Common myeloid progenitor, CD34-positive (primary cell): ENCODE results near the gene FAM217B. TPM values are rescaled to one million over a fixed set of nuclear protein-coding genes. Genes with fewer than 3 reads are reported as not detected.

Experiments
- CTCF ChIA-PET: fragments of 350-600 bp; sonication (Branson Sonifier 250); formaldehyde crosslinking; loops from one replicate; lab custom pipeline; 2021; ENCODE audit warnings: antibody characterized with exemption; lab: Charles Lee
- POLR2A ChIA-PET: fragments of 350-600 bp; sonication (Branson Sonifier 250); formaldehyde crosslinking; loops from one replicate; lab custom pipeline; 2021; ENCODE audit warnings: antibody characterized with exemption; lab: Charles Lee
- DNase-seq, 3 donors: peaks; one replicate each; pipeline versions ENCODE4 v3.0.0 to v3.0.0-alpha.2; 2013
- H3K27ac ChIP-seq, 2 experiments: 1 replicate in 1 of 2; 2 replicates in 1 of 2; pipeline ENCODE4 v1.7.0; 2013; ENCODE audit warnings: inconsistent platforms in 2 of 2, low read length in 2 of 2, mild to moderate bottlenecking in 2 of 2, low read depth in 1 of 2, moderate library complexity in 1 of 2; ENCODE audit not compliant: severe bottlenecking in 2 of 2, insufficient read depth in 1 of 2, poor library complexity in 1 of 2
- H3K27me3 ChIP-seq, 5 experiments: replicated peaks in 2 of 5; 1 replicate in 3 of 5; 2 replicates in 2 of 5; pipeline versions ENCODE4 v1.6.1 to v1.7.0; 2013; ENCODE audit warnings: low read length in 4 of 5, mild to moderate bottlenecking in 2 of 5, moderate library complexity in 2 of 5, inconsistent platforms in 1 of 5; ENCODE audit not compliant: insufficient read depth in 5 of 5, control insufficient read depth in 4 of 5
- H3K36me3 ChIP-seq, 4 experiments: 1 replicate in 2 of 4; 2 replicates in 2 of 4; pipeline versions ENCODE4 v1.6.1 to v1.7.0; 2013; ENCODE audit warnings: low read length in 3 of 4, control low read depth in 1 of 4, mild to moderate bottlenecking in 1 of 4; ENCODE audit not compliant: control insufficient read depth in 4 of 4, insufficient read depth in 4 of 4
- H3K4me1 ChIP-seq, 4 experiments: 1 replicate in 3 of 4; 2 replicates in 1 of 4; pipeline versions ENCODE4 v1.6.1 to v1.7.1; 2013; ENCODE audit warnings: low read length in 3 of 4, mild to moderate bottlenecking in 3 of 4, control low read depth in 1 of 4, inconsistent platforms in 1 of 4, moderate library complexity in 1 of 4; ENCODE audit not compliant: control insufficient read depth in 4 of 4, insufficient read depth in 4 of 4; ENCODE audit errors: control extremely low read depth in 1 of 4
- H3K4me3 ChIP-seq, 7 experiments: 1 replicate in 4 of 7; 2 replicates in 3 of 7; pipeline versions ENCODE4 v1.5.1 to v1.7.0; 2013; ENCODE audit warnings: mild to moderate bottlenecking in 7 of 7, low read length in 6 of 7, moderate library complexity in 6 of 7, inconsistent platforms in 2 of 7, low read depth in 2 of 7, control low read depth in 1 of 7; ENCODE audit not compliant: insufficient read depth in 4 of 7, control insufficient read depth in 1 of 7; ENCODE audit errors: extremely low read depth in 1 of 7
- H3K9me3 ChIP-seq, 5 experiments: 1 replicate in 4 of 5; 2 replicates in 1 of 5; pipeline versions ENCODE4 v1.6.1 to v1.7.1; 2013; ENCODE audit warnings: low read length in 4 of 5, mild to moderate bottlenecking in 2 of 5, inconsistent platforms in 1 of 5, low read depth in 1 of 5, moderate library complexity in 1 of 5; ENCODE audit not compliant: control insufficient read depth in 4 of 5, insufficient read depth in 2 of 5; ENCODE audit errors: control extremely low read depth in 1 of 5
- WGBS: methylation state at CpG from one replicate; pipeline ENCODE4 v1.1.5; 2013; ENCODE audit not compliant: insufficient coverage; 5-methylcytosine and 5-hydroxymethylcytosine counted together
- polyA plus RNA-seq: library from polyadenylated mRNA; unstranded; fragments of 120-200 nt; gene quantifications from one replicate; pipeline ENCODE4 v1.2.1, GENCODE V29; 2013

Gene FAM217B, protein sequence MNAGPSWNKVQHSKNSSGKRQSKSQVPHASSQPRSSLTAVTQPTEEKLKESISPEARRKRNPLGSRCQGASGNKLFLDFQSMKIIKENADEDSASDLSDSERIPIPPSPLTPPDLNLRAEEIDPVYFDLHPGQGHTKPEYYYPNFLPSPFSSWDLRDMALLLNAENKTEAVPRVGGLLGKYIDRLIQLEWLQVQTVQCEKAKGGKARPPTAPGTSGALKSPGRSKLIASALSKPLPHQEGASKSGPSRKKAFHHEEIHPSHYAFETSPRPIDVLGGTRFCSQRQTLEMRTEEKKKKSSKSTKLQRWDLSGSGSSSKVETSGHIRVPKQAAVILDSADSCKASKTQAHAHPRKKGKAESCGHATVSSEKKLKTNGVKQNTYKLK
- 7.5 TPM for polyA plus RNA-seq

DNA sequence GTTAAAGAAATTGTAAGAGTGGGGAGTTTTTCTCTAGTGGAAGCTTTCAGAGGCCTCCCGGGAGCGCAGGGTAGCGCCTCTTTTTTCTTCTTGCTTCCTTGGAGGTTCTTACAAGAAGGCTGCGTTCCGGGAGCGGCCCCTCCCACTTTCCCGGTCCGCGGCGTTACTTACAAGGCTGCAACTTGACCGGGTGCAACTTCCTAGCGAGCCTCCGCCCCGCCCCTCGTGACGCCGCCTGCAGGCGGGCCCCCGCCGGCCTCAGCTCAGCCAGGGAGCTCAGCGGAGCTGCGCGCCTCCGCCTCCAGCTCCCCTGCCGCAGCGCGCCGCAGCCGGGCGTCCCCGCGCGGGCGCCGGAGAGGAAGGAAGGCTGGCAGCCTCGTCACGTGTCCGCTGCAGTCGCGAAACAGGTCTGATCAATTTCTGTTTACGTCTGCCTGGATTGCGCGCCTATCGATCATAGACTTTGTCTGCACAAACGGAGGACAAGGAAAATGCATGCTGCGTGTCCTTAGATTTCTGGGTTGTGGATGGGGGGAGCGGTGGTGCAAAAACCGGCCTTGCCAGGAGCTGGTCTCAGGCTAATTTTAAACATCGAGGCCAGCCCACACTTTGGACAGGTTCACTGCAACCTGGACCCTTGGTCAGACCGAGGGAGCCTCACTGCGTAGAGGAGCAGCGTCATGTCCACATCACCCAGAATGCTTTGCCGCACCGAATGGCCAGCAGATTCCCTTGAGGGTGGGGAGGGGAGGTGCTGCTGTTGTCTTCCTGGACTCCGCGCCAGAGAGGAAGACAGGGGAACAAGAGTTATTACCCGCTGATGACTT lies at the start of gene FAM217B, which contains the start of gene PPP1R3D:
Gene FAM217B (plus strand): TSS at position 261 of the 827 bp plus-strand sequence. CDS start 3,555 bp downstream, outside the sequence.
Gene PPP1R3D (minus strand): TSS at position 177 of the 827 bp plus-strand sequence. CDS start 374 bp downstream, outside the sequence.
- CTCF ChIA-PET: interaction anchor here (1.0 to 3.7 kb wide), 7 partner anchors 9 to 507 kb away, joined by 3 to 20 read pairs (median 5); no protein-coding TSS in a partner anchor
- peaks cover 8 to 43% (median 34%) of the 10 kb centered on the region in 4 experiments for H3K4me1 ChIP-seq

DNA sequence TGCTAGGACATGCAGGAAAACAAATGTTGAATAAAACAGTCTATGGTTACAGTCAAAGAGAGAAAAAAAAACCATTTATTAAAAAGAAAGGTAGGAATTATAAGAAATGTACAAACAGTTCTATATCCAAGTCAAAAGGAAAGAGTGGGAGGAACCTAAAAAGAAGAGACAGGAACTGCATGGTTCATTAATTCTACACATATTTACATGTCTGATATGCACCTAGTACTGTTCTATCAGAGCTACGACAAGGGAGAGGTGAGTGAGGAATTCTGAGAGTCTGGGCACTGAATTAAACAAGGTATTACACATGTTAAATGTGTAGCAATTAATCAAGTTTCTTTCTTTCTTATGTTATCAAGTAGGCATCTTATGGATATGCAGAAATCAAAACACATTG lies 48.6 kb upstream of the FAM217B start:
- CTCF ChIA-PET: no interaction called here
- Histone ChIP-seq H3K4me3 (no peak overlapping the region), H3K36me3 (no peaks in the 10 kb centered on the region), H3K9me3 (no peaks in the 10 kb centered on the region), H3K4me1 (no peaks in the 10 kb centered on the region), H3K27me3 (peaks cover 0 to 5% (median 0%) of the 10 kb centered on the region in 5 experiments), H3K27ac (no peak overlapping the region)
- WGBS: no CpG with 5 or more reads among the region's 1 CpG
- DNase-seq: no peak
- POLR2A ChIA-PET: no interaction called here

More for the DNA sequence above, at the start of gene FAM217B, which contains the start of gene PPP1R3D:
- peaks cover 0 to 22% (median 13%) of the 10 kb centered on the region in 4 experiments for H3K36me3 ChIP-seq
- no peaks in the 10 kb centered on the region for H3K9me3 ChIP-seq
- peak; percentile 88 to 93 (median 93) for DNase-seq
- no peaks in the 10 kb centered on the region for H3K27me3 ChIP-seq
- WGBS: 0% methylated on average over 53 of the region's 57 CpGs
- peak within 1 kb of the TSS; percentile 75 to 95 (median 85) for H3K4me3 ChIP-seq
- POLR2A ChIA-PET: interaction anchor here (0.5 to 1.3 kb wide), 6 partner anchors 8 to 273 kb away, joined by 3 to 4 read pairs (median 3); no protein-coding TSS in a partner anchor
- H3K27ac ChIP-seq: peak within 1 kb of the TSS; percentile 66 to 84

DNA sequence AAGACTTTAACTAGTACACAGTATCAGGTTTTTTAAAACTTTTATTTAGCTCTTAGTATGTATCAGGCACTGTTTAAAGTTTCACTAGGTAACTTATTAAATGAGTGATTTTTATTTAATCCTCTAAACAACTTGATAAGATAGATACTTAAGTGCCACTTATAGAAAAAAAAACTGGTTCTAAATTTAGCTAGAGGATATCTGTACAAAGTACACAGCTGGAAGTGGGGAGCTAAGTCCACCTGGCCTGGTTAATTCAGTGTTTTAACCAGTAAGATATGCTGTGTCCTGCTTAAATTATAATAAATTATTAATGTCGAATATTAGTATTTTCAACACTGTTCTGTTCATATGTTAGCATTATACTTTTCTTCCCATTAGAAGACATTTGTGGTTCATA lies 44.3 kb upstream of the FAM217B start:
- no peaks in the 10 kb centered on the region for H3K4me1 ChIP-seq
- DNase-seq: no peak
- no peak overlapping the region for H3K27ac ChIP-seq
- peaks cover 0 to 8% (median 0%) of the 10 kb centered on the region in 5 experiments for H3K27me3 ChIP-seq
- H3K36me3 ChIP-seq: no peaks in the 10 kb centered on the region
- WGBS: no CpG with 5 or more reads among the region's 1 CpG
- H3K4me3 ChIP-seq: no peak overlapping the region
- H3K9me3 ChIP-seq: no peaks in the 10 kb centered on the region
- ChIA-PET CTCF (no interaction called here), POLR2A (no interaction called here)

DNA sequence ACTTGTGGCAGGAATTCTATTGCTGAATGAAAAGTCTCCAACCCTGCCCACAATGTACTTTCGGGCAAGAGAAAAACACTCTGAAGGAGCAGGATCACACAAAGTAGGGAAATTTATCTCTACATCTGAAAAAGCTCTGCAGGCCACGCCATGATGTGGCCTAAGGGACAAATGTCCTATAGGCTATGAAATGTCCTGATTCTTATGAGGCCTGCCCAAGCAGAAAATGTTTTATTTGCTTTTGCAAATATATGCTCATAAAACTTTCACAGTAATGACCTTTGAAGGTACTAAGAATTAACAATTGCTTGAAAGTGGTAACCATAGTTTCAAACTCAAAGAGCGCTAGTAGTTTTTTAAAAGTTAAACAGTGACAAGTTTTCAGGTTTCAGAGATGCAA lies 37.7 kb upstream of the FAM217B start:
- Histone ChIP-seq H3K4me1 (no peaks in the 10 kb centered on the region), H3K4me3 (no peak overlapping the region), H3K27me3 (peaks cover 0 to 5% (median 0%) of the 10 kb centered on the region in 5 experiments), H3K27ac (no peak overlapping the region), H3K36me3 (no peaks in the 10 kb centered on the region), H3K9me3 (no peaks in the 10 kb centered on the region)
- no peak for DNase-seq
- CTCF ChIA-PET: no interaction called here
- WGBS: 93% methylated on average over 2 of the region's 3 CpGs
- POLR2A ChIA-PET: no interaction called here

DNA sequence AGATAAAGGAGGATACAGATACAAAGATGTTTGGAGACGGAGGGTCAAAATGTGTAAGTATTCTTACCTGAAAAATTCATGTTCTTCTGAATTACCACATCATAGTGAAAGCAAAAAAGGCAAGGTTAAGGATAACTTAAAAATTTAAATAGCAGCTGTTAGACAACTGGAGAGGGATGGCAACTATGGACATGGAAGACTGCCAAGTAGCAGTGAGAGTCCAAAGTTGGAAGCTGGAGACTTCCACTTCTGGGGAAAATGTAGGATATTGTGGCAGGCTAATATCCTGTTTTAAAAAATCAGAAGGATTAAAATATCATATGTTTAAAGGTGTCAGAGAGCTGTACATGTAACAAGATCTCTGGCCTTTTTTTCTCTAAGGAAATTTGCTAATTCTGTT lies 36.6 kb upstream of the FAM217B start:
- Histone ChIP-seq H3K27ac (no peak overlapping the region), H3K9me3 (no peaks in the 10 kb centered on the region), H3K36me3 (no peaks in the 10 kb centered on the region), H3K4me1 (no peaks in the 10 kb centered on the region), H3K4me3 (no peak overlapping the region), H3K27me3 (peaks cover 0 to 6% (median 0%) of the 10 kb centered on the region in 5 experiments)
- ChIA-PET POLR2A (no interaction called here), CTCF (no interaction called here)
- no CpG with 5 or more reads among the region's 1 CpG for WGBS
- DNase-seq: no peak

DNA sequence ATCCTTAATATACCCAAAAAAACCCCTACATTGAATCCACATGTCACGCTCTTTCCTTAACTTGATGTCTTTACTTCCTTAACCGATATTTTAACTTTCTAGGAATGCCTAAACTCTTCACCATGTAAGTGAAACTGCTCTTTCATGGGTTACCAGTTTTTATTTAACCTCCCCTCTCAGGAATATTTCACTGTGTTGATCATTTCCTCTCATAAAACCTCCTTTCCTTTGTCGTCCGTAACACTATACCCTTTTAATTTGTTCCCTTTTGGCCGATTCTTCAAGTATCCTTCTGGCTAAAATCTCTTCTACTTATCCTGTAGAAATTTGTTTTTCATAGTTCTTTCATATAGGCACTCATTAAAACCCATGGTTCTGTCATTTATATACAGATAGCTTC lies 31.3 kb upstream of the FAM217B start:
- H3K27ac ChIP-seq: no peak overlapping the region
- H3K9me3 ChIP-seq: no peaks in the 10 kb centered on the region
- no peaks in the 10 kb centered on the region for H3K36me3 ChIP-seq
- peaks cover 0 to 6% (median 0%) of the 10 kb centered on the region in 5 experiments for H3K27me3 ChIP-seq
- POLR2A ChIA-PET: no interaction called here
- no peak for DNase-seq
- no peak overlapping the region for H3K4me3 ChIP-seq
- WGBS: 95% methylated on average over 5 of the region's 5 CpGs
- H3K4me1 ChIP-seq: no peaks in the 10 kb centered on the region
- CTCF ChIA-PET: no interaction called here
